ENCODE data around the gene ZBTB16.

Gene ZBTB16

DNA sequence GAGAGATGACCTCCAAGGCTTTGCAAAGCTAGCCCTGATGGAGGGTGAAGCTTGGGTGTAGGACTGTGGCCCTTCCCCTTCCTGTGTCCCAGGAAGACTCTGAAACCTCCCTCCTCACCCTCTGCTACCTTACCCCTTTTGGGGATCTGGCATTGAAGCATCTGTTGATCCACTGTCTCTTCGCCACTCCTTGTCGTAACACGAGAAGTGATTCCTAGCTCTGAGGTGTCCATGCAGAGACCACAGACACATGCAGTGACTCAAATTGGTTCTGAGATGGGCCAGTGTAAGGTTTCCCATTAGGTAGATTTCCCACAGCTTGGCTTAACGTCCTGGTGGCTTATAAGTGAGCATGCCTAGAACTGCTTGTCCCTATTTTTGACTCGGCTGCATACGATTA is 101.4 kb downstream of the ZBTB16 start:
- no peak overlapping the region for H3K4me3 ChIP-seq (ENCODE audit: low read length)
- no peak overlapping the region for H3K18ac ChIP-seq (ENCODE audit: low read length)
- H3K56ac ChIP-seq (ENCODE audit: low read length), result no peak overlapping the region
- WGBS (ENCODE audit: extremely low coverage, insufficient coverage, low lambda C conversion rate), result no CpG with 5 or more reads among the region's 6 CpGs
- H4K5ac ChIP-seq (ENCODE audit: low read length), result no peak overlapping the region
- no peak overlapping the region for H3K27ac ChIP-seq (ENCODE audit: low read depth, low read length)
- no peaks in the 10 kb centered on the region for H3K79me2 ChIP-seq (ENCODE audit: control insufficient read depth, insufficient read depth, low read length)
- no peak overlapping the region for H2BK120ac ChIP-seq (ENCODE audit: low read depth, low read length)
- DNase-seq, result no peak
- no peak overlapping the region for H3K23ac ChIP-seq (ENCODE audit: low read length)
- no peaks in the 10 kb centered on the region for H3K4me1 ChIP-seq (ENCODE audit: control insufficient read depth, low read depth, low read length)
- H3K4me2 ChIP-seq (ENCODE audit: low read length), result no peak overlapping the region
- no peak overlapping the region for H2AK5ac ChIP-seq (ENCODE audit: low read length)
- H3K36me3 ChIP-seq (ENCODE audit: control insufficient read depth, insufficient read depth, low read length), result no peaks in the 10 kb centered on the region
- H2BK15ac ChIP-seq (replicated peaks; ENCODE audit: low read depth), result no peak overlapping the region
- no peaks in the 10 kb centered on the region for H3K79me1 ChIP-seq (ENCODE audit: low read length)
- H4K8ac ChIP-seq (ENCODE audit: low read depth, low read length), result no peak overlapping the region
- no peaks in the 10 kb centered on the region for H3K27me3 ChIP-seq (ENCODE audit: insufficient read depth, low read length, poor library complexity)
- no peak overlapping the region for H3K4ac ChIP-seq (ENCODE audit: low read depth, low read length)
- no peak overlapping the region for H2BK5ac ChIP-seq (ENCODE audit: low read length)
- H3K9ac ChIP-seq (ENCODE audit: low read length), result no peak overlapping the region

DNA sequence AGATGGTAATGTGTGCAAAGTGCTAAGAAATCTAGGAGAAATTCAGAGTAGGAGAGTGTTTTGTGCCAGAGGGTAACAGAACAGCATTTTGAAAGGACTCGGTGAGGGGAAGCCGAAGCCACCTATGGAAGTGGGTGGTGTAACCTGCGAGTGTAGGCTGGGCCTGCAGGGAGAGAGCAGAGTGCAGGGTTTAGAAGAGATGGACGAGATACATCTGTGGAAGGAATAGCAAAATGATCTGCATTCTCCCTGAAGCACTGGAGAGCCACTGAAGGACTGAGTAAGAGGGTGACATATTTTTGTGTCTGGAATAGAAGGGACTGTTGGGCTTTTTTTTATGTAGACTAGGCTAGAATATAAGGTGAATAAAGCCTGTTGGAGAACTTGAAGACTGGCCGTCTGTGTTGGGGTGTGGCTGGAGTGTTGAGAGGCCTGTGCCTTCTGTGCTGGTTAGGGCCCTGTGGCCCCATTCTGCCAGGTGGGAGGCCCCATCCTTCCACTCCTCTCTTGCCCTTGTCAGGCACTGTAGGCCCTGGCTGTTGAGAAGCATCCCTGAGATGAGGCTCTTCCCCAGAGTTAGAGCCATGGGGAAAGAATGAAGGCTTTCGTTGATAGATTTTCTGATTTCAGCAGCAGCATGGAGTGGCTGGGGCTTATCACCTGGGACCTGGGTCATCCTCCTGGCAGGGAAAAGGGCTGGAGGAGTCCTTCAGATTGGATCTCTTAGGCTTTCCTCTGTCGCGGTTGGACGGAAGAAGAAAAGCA is 102.2 kb downstream of the ZBTB16 start:
- Histone ChIP-seq H3K27me3 (ENCODE audit: insufficient read depth, low read length, poor library complexity) (no peaks in the 10 kb centered on the region), H2BK15ac (replicated peaks; ENCODE audit: low read depth) (no peak overlapping the region), H2AK5ac (ENCODE audit: low read length) (no peak overlapping the region), H3K4me3 (ENCODE audit: low read length) (no peak overlapping the region), H3K4me2 (ENCODE audit: low read length) (no peak overlapping the region), H3K18ac (ENCODE audit: low read length) (no peak overlapping the region), H3K27ac (ENCODE audit: low read depth, low read length) (no peak overlapping the region), H3K9ac (ENCODE audit: low read length) (no peak overlapping the region), H2BK120ac (ENCODE audit: low read depth, low read length) (no peak overlapping the region), H3K36me3 (ENCODE audit: control insufficient read depth, insufficient read depth, low read length) (no peaks in the 10 kb centered on the region), H3K4ac (ENCODE audit: low read depth, low read length) (no peak overlapping the region), H3K79me2 (ENCODE audit: control insufficient read depth, insufficient read depth, low read length) (no peaks in the 10 kb centered on the region), H3K23ac (ENCODE audit: low read length) (no peak overlapping the region), H3K56ac (ENCODE audit: low read length) (no peak overlapping the region), H4K8ac (ENCODE audit: low read depth, low read length) (no peak overlapping the region), H3K4me1 (ENCODE audit: control insufficient read depth, low read depth, low read length) (no peaks in the 10 kb centered on the region), H4K5ac (ENCODE audit: low read length) (no peak overlapping the region), H3K79me1 (ENCODE audit: low read length) (no peaks in the 10 kb centered on the region), H2BK5ac (ENCODE audit: low read length) (no peak overlapping the region)
- WGBS (ENCODE audit: extremely low coverage, insufficient coverage, low lambda C conversion rate), result no CpG with 5 or more reads among the region's 9 CpGs
- DNase-seq, result no peak

DNA sequence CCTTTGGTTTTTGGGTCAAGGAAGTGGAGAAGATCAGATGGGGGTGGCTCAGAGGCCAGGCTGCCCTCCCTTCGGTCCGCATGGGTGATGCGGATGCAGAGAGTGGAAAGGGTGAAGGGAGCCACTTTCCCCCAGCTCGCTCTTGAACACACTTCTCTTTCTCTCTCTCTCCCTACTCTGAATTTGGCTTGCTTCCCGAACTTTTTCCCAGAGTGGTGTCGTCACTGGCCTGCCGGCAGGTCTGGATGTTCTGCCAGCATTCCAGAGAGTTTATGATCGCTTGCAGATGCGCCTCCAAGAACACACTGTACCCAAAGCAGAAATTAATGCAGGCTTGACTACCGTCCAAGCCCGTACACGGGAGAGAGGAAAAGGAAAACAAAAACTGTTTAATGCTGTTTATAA is 103.2 kb downstream of the ZBTB16 start:
- Histone ChIP-seq H4K5ac (ENCODE audit: low read length) (no peak overlapping the region), H3K4me2 (ENCODE audit: low read length) (no peak overlapping the region), H3K36me3 (ENCODE audit: control insufficient read depth, insufficient read depth, low read length) (no peaks in the 10 kb centered on the region), H3K4me3 (ENCODE audit: low read length) (no peak overlapping the region), H3K56ac (ENCODE audit: low read length) (no peak overlapping the region), H2BK15ac (replicated peaks; ENCODE audit: low read depth) (no peak overlapping the region), H2AK5ac (ENCODE audit: low read length) (no peak overlapping the region), H3K27me3 (ENCODE audit: insufficient read depth, low read length, poor library complexity) (no peaks in the 10 kb centered on the region), H2BK5ac (ENCODE audit: low read length) (no peak overlapping the region), H3K79me1 (ENCODE audit: low read length) (no peaks in the 10 kb centered on the region), H3K79me2 (ENCODE audit: control insufficient read depth, insufficient read depth, low read length) (no peaks in the 10 kb centered on the region), H3K9ac (ENCODE audit: low read length) (no peak overlapping the region), H4K8ac (ENCODE audit: low read depth, low read length) (no peak overlapping the region), H3K4ac (ENCODE audit: low read depth, low read length) (no peak overlapping the region), H2BK120ac (ENCODE audit: low read depth, low read length) (no peak overlapping the region), H3K4me1 (ENCODE audit: control insufficient read depth, low read depth, low read length) (no peaks in the 10 kb centered on the region), H3K23ac (ENCODE audit: low read length) (no peak overlapping the region), H3K18ac (ENCODE audit: low read length) (no peak overlapping the region), H3K27ac (ENCODE audit: low read depth, low read length) (no peak overlapping the region)
- no CpG with 5 or more reads among the region's 12 CpGs for WGBS (ENCODE audit: extremely low coverage, insufficient coverage, low lambda C conversion rate)
- DNase-seq, result no peak

DNA sequence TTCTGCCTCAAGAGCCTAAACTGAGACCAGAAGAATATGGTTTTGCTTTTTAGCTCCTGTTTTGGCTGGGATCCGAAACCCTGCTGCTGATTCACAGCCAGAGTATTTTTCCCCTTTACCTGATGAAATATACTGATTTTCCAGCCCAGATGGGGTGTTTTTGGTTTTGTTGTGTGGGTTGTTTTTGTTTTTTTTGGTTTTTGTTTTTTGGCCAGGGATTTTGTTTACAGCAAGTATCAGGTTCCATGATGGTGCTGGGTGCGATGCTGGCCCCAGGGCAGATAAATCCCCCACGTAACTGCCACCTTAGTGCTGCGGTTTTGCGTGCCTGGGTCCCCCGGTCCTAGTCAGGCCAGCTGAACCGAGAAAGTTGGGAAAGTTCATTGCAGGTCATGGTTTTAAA is 103.7 kb downstream of the ZBTB16 start:
- H3K23ac ChIP-seq (ENCODE audit: low read length), result no peak overlapping the region
- no peak overlapping the region for H4K8ac ChIP-seq (ENCODE audit: low read depth, low read length)
- H3K36me3 ChIP-seq (ENCODE audit: control insufficient read depth, insufficient read depth, low read length), result no peaks in the 10 kb centered on the region
- H3K4me2 ChIP-seq (ENCODE audit: low read length), result no peak overlapping the region
- H3K56ac ChIP-seq (ENCODE audit: low read length), result no peak overlapping the region
- DNase-seq, result no peak
- no CpG with 5 or more reads among the region's 7 CpGs for WGBS (ENCODE audit: extremely low coverage, insufficient coverage, low lambda C conversion rate)
- H3K27me3 ChIP-seq (ENCODE audit: insufficient read depth, low read length, poor library complexity), result no peaks in the 10 kb centered on the region
- no peak overlapping the region for H3K4me3 ChIP-seq (ENCODE audit: low read length)
- H2BK120ac ChIP-seq (ENCODE audit: low read depth, low read length), result no peak overlapping the region
- no peaks in the 10 kb centered on the region for H3K79me2 ChIP-seq (ENCODE audit: control insufficient read depth, insufficient read depth, low read length)
- H3K79me1 ChIP-seq (ENCODE audit: low read length), result no peaks in the 10 kb centered on the region
- H3K18ac ChIP-seq (ENCODE audit: low read length), result no peak overlapping the region
- H3K27ac ChIP-seq (ENCODE audit: low read depth, low read length), result no peak overlapping the region
- no peak overlapping the region for H2BK15ac ChIP-seq (replicated peaks; ENCODE audit: low read depth)
- no peaks in the 10 kb centered on the region for H3K4me1 ChIP-seq (ENCODE audit: control insufficient read depth, low read depth, low read length)
- no peak overlapping the region for H3K9ac ChIP-seq (ENCODE audit: low read length)
- H3K4ac ChIP-seq (ENCODE audit: low read depth, low read length), result no peak overlapping the region
- H2AK5ac ChIP-seq (ENCODE audit: low read length), result no peak overlapping the region
- no peak overlapping the region for H4K5ac ChIP-seq (ENCODE audit: low read length)
- H2BK5ac ChIP-seq (ENCODE audit: low read length), result no peak overlapping the region

DNA sequence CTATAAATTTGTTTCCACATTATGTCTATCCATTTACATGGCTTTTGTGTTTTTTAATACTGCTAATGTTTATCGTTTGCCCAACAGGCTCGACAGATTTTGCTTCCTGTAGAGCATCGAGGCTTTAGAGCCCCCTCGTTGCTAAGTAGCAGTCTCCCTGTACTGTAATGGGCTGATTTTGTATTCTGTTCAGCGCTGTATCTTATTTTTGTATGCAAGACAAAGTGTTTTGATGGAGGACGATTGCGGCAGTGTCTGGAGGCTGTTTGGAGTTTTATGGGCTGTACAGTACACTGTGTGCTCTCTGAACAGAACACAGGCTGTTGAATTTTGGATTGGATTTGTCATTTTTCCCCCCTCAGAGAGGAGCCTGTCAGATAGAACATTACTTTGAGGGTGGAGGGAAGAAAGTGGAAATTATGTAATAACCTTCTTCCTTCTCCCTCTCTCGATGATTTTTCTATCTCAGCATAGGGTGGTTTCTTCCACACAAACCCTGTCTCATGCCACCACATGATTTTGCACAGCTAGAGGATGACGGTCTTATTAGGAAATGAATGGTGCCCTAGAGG is 104.4 kb downstream of the ZBTB16 start:
- no peak overlapping the region for H3K23ac ChIP-seq (ENCODE audit: low read length)
- no peak overlapping the region for H3K4me2 ChIP-seq (ENCODE audit: low read length)
- no peak overlapping the region for H3K4me3 ChIP-seq (ENCODE audit: low read length)
- H3K56ac ChIP-seq (ENCODE audit: low read length), result no peak overlapping the region
- no peak overlapping the region for H4K8ac ChIP-seq (ENCODE audit: low read depth, low read length)
- H3K4me1 ChIP-seq (ENCODE audit: control insufficient read depth, low read depth, low read length), result no peaks in the 10 kb centered on the region
- no peak overlapping the region for H2BK5ac ChIP-seq (ENCODE audit: low read length)
- H3K4ac ChIP-seq (ENCODE audit: low read depth, low read length), result no peak overlapping the region
- no peak overlapping the region for H3K27ac ChIP-seq (ENCODE audit: low read depth, low read length)
- no peak for DNase-seq
- H4K5ac ChIP-seq (ENCODE audit: low read length), result no peak overlapping the region
- no peak overlapping the region for H2BK120ac ChIP-seq (ENCODE audit: low read depth, low read length)
- H3K79me2 ChIP-seq (ENCODE audit: control insufficient read depth, insufficient read depth, low read length), result no peaks in the 10 kb centered on the region
- H3K36me3 ChIP-seq (ENCODE audit: control insufficient read depth, insufficient read depth, low read length), result no peaks in the 10 kb centered on the region
- no peak overlapping the region for H3K9ac ChIP-seq (ENCODE audit: low read length)
- no peak overlapping the region for H3K18ac ChIP-seq (ENCODE audit: low read length)
- H2BK15ac ChIP-seq (replicated peaks; ENCODE audit: low read depth), result no peak overlapping the region
- no peak overlapping the region for H2AK5ac ChIP-seq (ENCODE audit: low read length)
- H3K79me1 ChIP-seq (ENCODE audit: low read length), result no peaks in the 10 kb centered on the region
- H3K27me3 ChIP-seq (ENCODE audit: insufficient read depth, low read length, poor library complexity), result no peaks in the 10 kb centered on the region
- WGBS (ENCODE audit: extremely low coverage, insufficient coverage, low lambda C conversion rate), result no CpG with 5 or more reads among the region's 9 CpGs

DNA sequence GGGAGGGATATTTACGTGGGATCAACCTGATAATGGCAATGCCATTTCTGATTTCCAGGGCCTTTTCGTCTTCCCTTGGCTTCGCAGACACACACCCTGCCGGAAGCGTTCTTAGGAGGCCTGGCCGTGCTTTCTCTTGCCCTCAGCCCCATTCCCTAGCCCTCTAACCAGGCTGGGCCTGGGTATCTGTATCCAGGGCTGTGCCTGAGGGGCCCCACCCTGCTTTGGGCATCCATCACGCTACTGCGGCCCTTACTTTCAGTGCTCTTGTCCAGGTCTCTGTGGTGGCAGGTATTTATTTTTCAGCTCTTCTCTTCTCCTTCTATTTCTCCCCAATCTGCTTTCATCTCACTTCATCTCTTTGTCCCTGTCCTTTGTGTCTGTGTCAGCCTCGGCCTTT is 105.0 kb downstream of the ZBTB16 start:
- Histone ChIP-seq H3K36me3 (ENCODE audit: control insufficient read depth, insufficient read depth, low read length) (no peaks in the 10 kb centered on the region), H3K27ac (ENCODE audit: low read depth, low read length) (no peak overlapping the region), H3K4me1 (ENCODE audit: control insufficient read depth, low read depth, low read length) (no peaks in the 10 kb centered on the region), H3K4ac (ENCODE audit: low read depth, low read length) (no peak overlapping the region), H3K18ac (ENCODE audit: low read length) (no peak overlapping the region), H2BK5ac (ENCODE audit: low read length) (no peak overlapping the region), H4K8ac (ENCODE audit: low read depth, low read length) (no peak overlapping the region), H3K79me2 (ENCODE audit: control insufficient read depth, insufficient read depth, low read length) (no peaks in the 10 kb centered on the region), H3K4me2 (ENCODE audit: low read length) (no peak overlapping the region), H3K9ac (ENCODE audit: low read length) (no peak overlapping the region), H2BK15ac (replicated peaks; ENCODE audit: low read depth) (no peak overlapping the region), H3K4me3 (ENCODE audit: low read length) (no peak overlapping the region), H4K5ac (ENCODE audit: low read length) (no peak overlapping the region), H3K23ac (ENCODE audit: low read length) (no peak overlapping the region), H3K27me3 (ENCODE audit: insufficient read depth, low read length, poor library complexity) (no peaks in the 10 kb centered on the region), H2BK120ac (ENCODE audit: low read depth, low read length) (no peak overlapping the region), H3K56ac (ENCODE audit: low read length) (no peak overlapping the region), H3K79me1 (ENCODE audit: low read length) (no peaks in the 10 kb centered on the region), H2AK5ac (ENCODE audit: low read length) (no peak overlapping the region)
- DNase-seq, result no peak
- no CpG with 5 or more reads among the region's 9 CpGs for WGBS (ENCODE audit: extremely low coverage, insufficient coverage, low lambda C conversion rate)
